ENCODE results near the gene KIF13A. TPM values are rescaled to one million over a fixed set of nuclear protein-coding genes. Genes with fewer than 3 reads are reported as not detected.

Gene KIF13A
- total RNA-seq, 4 donors from 2014 or later: 36.3 to 47.5 (median 38.1) TPM

DNA sequence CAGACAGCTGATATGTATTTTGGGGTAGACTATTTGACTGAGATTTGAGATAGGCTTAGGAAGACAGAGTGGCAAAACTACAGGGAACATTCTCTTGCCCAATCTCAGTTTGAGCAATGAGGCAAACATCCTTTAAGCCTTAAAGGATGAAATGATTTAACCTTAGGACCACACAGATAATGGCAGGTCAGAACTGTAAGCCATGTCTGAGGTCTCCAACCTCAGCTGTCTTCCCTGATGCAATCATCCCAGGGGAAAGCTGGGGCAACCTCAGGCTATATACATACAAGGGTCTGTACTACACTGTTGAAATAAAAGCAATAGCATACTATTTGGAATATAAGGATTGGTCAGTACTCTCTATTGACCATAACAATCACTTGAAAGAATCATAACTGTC is 196.9 kb downstream of the KIF13A start:
- Histone ChIP-seq H3K27me3 (no peaks in the 10 kb centered on the region), H3K27ac (no peak overlapping the region), H3K4me3 (no peak overlapping the region), H3K36me3 (peaks cover 0 to 40% (median 16%) of the 10 kb centered on the region in 4 donors), H3K4me1 (no peaks in the 10 kb centered on the region), H3K9me3 (no peaks in the 10 kb centered on the region)
- TF ChIP-seq POLR2AphosphoS5 (IDR thresholded peaks at IDR 0.05): no peak
- TF ChIP-seq, protein P1, sequence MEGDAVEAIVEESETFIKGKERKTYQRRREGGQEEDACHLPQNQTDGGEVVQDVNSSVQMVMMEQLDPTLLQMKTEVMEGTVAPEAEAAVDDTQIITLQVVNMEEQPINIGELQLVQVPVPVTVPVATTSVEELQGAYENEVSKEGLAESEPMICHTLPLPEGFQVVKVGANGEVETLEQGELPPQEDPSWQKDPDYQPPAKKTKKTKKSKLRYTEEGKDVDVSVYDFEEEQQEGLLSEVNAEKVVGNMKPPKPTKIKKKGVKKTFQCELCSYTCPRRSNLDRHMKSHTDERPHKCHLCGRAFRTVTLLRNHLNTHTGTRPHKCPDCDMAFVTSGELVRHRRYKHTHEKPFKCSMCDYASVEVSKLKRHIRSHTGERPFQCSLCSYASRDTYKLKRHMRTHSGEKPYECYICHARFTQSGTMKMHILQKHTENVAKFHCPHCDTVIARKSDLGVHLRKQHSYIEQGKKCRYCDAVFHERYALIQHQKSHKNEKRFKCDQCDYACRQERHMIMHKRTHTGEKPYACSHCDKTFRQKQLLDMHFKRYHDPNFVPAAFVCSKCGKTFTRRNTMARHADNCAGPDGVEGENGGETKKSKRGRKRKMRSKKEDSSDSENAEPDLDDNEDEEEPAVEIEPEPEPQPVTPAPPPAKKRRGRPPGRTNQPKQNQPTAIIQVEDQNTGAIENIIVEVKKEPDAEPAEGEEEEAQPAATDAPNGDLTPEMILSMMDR (IDR thresholded peaks at IDR 0.05): no peak
- no peak for TF ChIP-seq EP300 (IDR thresholded peaks at IDR 0.05; ENCODE audit: low read depth)
- TF ChIP-seq POLR2A (IDR thresholded peaks at IDR 0.05): no peak
- DNase-seq: no peak
- in situ Hi-C loops (cut with MboI; ENCODE audit: low pct_ligation_motif_present in 1 of 4, low pct_unique_long_range_greater_than_20kb in 1 of 4, low sequenced_read_pairs in 3 of 4): loop anchor here in 1 of 4 donors (10.0 kb wide), 1 partner anchor 196 kb away; no protein-coding TSS in a partner anchor
- intact Hi-C loops (cut with DNase I; ENCODE audit: low total_unique reads): no loop called here

DNA sequence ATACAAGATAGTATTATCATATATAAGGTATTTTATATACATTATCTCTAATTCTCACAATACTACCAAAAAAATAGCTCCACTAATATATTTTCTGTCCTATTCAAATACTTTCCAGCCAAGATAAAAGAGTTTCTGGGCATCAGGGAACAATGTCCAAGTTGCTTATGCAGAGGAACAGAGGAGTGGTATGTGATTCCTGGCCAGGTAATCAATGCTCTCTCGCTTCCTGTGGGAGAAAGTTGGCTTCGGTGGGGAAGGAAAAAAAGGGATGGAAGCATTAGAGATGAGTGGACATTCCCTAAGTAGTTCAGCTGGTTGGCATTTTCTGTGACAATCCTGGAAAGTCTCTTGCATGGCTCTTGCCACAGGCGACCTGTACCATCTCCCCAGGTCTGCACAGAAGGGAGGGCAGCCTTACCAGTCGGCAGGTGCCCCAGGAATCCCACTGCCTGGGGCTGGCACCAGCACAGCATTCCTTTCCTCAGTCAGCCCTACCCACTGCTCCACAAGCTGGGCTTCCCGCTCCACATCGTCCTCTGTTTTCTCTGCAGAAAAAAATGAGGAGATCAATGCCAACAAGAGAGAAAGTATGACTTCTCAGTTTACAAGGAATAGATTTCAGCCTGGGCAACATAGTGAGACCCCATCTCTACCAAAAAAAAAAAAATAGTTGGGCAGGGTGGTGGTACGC is 202.2 kb downstream of the KIF13A start:
- Histone ChIP-seq H3K36me3 (peaks cover 0 to 52% (median 19%) of the 10 kb centered on the region in 4 donors), H3K9me3 (no peaks in the 10 kb centered on the region), H3K27ac (no peak overlapping the region), H3K4me3 (no peak overlapping the region), H3K27me3 (no peaks in the 10 kb centered on the region), H3K4me1 (no peaks in the 10 kb centered on the region)
- DNase-seq: no peak
- TF ChIP-seq POLR2A (IDR thresholded peaks at IDR 0.05) (no peak), EP300 (IDR thresholded peaks at IDR 0.05; ENCODE audit: low read depth) (no peak), POLR2AphosphoS5 (IDR thresholded peaks at IDR 0.05) (no peak)
- TF ChIP-seq, protein P1 (IDR thresholded peaks at IDR 0.05): no peak
- WGBS, 2 donors (ENCODE audit: low coverage in 1 of 2): 92 to 93% methylated on average over 3 to 7 of the region's 7 CpGs
- intact Hi-C loops (cut with DNase I; ENCODE audit: low total_unique reads) (no loop called here), in situ Hi-C loops (cut with MboI; ENCODE audit: low pct_ligation_motif_present in 1 of 4, low pct_unique_long_range_greater_than_20kb in 1 of 4, low sequenced_read_pairs in 3 of 4) (no loop called here)

DNA sequence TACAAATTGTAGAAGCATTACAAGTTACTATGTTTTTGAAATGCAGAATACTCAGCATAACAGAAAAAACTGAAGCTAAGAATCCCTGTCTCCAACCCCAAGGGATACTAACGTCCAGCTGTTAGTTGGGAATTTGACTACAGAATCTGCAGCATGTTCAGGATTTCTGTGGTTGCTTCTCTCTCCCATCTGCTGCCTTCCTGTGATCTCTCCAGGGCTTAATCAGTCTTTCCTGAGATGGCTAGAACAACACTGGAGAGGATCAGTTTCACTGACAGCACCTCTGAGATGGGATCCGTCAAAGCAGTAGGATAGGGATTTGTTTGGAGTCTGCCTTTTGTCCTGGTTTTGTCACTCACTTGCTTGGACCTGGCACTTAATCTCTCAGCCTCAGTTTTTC is 207.4 kb downstream of the KIF13A start:
- 89 to 90% methylated on average over 2 of the region's 2 CpGs for WGBS, 2 donors (ENCODE audit: low coverage in 1 of 2)

DNA sequence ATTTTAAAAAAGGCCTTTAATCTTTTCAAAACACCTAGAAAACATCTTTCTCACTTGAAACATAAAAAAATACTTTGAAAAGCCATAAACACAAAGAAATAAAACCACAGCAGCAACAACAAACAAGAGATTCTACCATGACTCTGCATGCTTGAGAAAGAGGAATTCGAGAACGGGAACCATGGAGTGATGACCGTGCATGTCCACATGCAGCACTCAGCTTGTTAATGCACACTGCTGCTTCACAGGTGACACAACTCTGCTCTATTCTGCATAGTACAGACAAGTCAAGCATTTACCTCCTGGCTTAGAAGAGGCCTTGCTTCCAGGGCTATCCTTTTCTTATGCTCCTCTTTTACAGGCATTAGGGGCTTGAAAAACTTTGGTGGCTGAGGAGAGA is 215.8 kb downstream of the KIF13A start:
- Histone ChIP-seq H3K36me3 (peaks cover 0 to 73% (median 17%) of the 10 kb centered on the region in 4 donors), H3K27me3 (no peaks in the 10 kb centered on the region), H3K4me3 (no peak overlapping the region), H3K27ac (no peak overlapping the region), H3K9me3 (no peaks in the 10 kb centered on the region), H3K4me1 (no peaks in the 10 kb centered on the region)
- no peak for DNase-seq
- in situ Hi-C loops (cut with MboI; ENCODE audit: low pct_ligation_motif_present in 1 of 4, low pct_unique_long_range_greater_than_20kb in 1 of 4, low sequenced_read_pairs in 3 of 4): no loop called here
- 44 to 91% methylated on average over 3 of the region's 3 CpGs for WGBS, 2 donors (ENCODE audit: low coverage in 1 of 2)
- intact Hi-C loops (cut with DNase I; ENCODE audit: low total_unique reads): no loop called here
- TF ChIP-seq EP300 (IDR thresholded peaks at IDR 0.05; ENCODE audit: low read depth): no peak
- no peak for TF ChIP-seq POLR2A (IDR thresholded peaks at IDR 0.05)
- no peak for TF ChIP-seq POLR2AphosphoS5 (IDR thresholded peaks at IDR 0.05)
- TF ChIP-seq, protein P1 (IDR thresholded peaks at IDR 0.05): no peak

More for the DNA sequence above, 207.4 kb downstream of the KIF13A start:
- H3K4me3 ChIP-seq: no peak overlapping the region
- no peaks in the 10 kb centered on the region for H3K4me1 ChIP-seq
- H3K9me3 ChIP-seq: no peaks in the 10 kb centered on the region
- H3K27me3 ChIP-seq: no peaks in the 10 kb centered on the region
- TF ChIP-seq, protein P1 (IDR thresholded peaks at IDR 0.05): no peak
- no peak for TF ChIP-seq EP300 (IDR thresholded peaks at IDR 0.05; ENCODE audit: low read depth)
- no peak for TF ChIP-seq POLR2A (IDR thresholded peaks at IDR 0.05)
- TF ChIP-seq POLR2AphosphoS5 (IDR thresholded peaks at IDR 0.05): no peak
- no peak for DNase-seq
- H3K27ac ChIP-seq: no peak overlapping the region
- in situ Hi-C loops (cut with MboI; ENCODE audit: low pct_ligation_motif_present in 1 of 4, low pct_unique_long_range_greater_than_20kb in 1 of 4, low sequenced_read_pairs in 3 of 4) (no loop called here), intact Hi-C loops (cut with DNase I; ENCODE audit: low total_unique reads) (no loop called here)
- peaks cover 0 to 67% (median 32%) of the 10 kb centered on the region in 4 donors for H3K36me3 ChIP-seq
